ENCODE results near the gene OR52J3. TPM values are rescaled to one million over a fixed set of nuclear protein-coding genes. Genes with fewer than 3 reads are reported as not detected.

The OR52J3 gene
- total and polyA plus RNA-seq, 12 donors = not detected

- H3K27me3 ChIP-seq = no peaks in the 10 kb centered on the region
Observed at GRCh38 chr11:5059391-5059790, 13.1 kb downstream of the OR52J3 start, which contains the start of gene OR52E2. Gene OR52E2 (minus strand): TSS chr11:5059627. CDS start chr11:5059627, 0 bp downstream.

GRCh38 chr11:5065027-5065426 lies 18.7 kb downstream of the OR52J3 start:
- H3K9me3 ChIP-seq (replicated peaks in 1 of 3) = no peaks in the 10 kb centered on the region
- 8 to 39% (median 18%) methylated on average over 1 of the region's 1 CpG for WGBS, 4 donors
- intact Hi-C loops (cut with DNase I) = no loop called here
- no peaks in the 10 kb centered on the region for H3K4me1 ChIP-seq (replicated peaks in 1 of 2)
- no peak overlapping the region for H3K4me3 ChIP-seq
- H3K36me3 ChIP-seq (replicated peaks in 1 of 2) = no peaks in the 10 kb centered on the region
- no peak overlapping the region for H3K27ac ChIP-seq
- DNase-seq = no peak
- H3K27me3 ChIP-seq = no peaks in the 10 kb centered on the region
- TF ChIP-seq CTCF (IDR thresholded peaks at IDR 0.05) (no peak), POLR2A (IDR thresholded peaks at IDR 0.05) (no peak)

More at GRCh38 chr11:5059391-5059790, 13.1 kb downstream of the OR52J3 start, which contains the start of gene OR52E2:
- Histone ChIP-seq H3K4me3 (no peak within 1 kb of the TSS), H3K36me3 (replicated peaks in 1 of 2) (no peaks in the 10 kb centered on the region), H3K27ac (no peak within 1 kb of the TSS), H3K9me3 (replicated peaks in 1 of 3) (no peaks in the 10 kb centered on the region), H3K4me1 (replicated peaks in 1 of 2) (no peaks in the 10 kb centered on the region)
- DNase-seq = no peak
- 77 to 87% (median 82%) methylated on average over 3 of the region's 3 CpGs for WGBS, 4 donors
- TF ChIP-seq CTCF (IDR thresholded peaks at IDR 0.05) = no peak
- TF ChIP-seq POLR2A (IDR thresholded peaks at IDR 0.05) = no peak
- intact Hi-C loops (cut with DNase I) = no loop called here

GRCh38 chr11:5069272-5069671 lies 22.9 kb downstream of the OR52J3 start, which contains the start of gene OR52E1:
Gene OR52E1 (plus strand): TSS chr11:5069572.
- Histone ChIP-seq H3K36me3 (replicated peaks in 1 of 2) (no peaks in the 10 kb centered on the region), H3K27me3 (no peaks in the 10 kb centered on the region), H3K4me3 (no peak within 1 kb of the TSS), H3K27ac (no peak within 1 kb of the TSS), H3K9me3 (replicated peaks in 1 of 3) (no peaks in the 10 kb centered on the region), H3K4me1 (replicated peaks in 1 of 2) (no peaks in the 10 kb centered on the region)
- intact Hi-C loops (cut with DNase I) = no loop called here
- TF ChIP-seq POLR2A (IDR thresholded peaks at IDR 0.05) = no peak
- no peak for TF ChIP-seq CTCF (IDR thresholded peaks at IDR 0.05)
- no peak for DNase-seq
- 52 to 60% (median 55%) methylated on average over 3 of the region's 3 CpGs for WGBS, 4 donors

DNA sequence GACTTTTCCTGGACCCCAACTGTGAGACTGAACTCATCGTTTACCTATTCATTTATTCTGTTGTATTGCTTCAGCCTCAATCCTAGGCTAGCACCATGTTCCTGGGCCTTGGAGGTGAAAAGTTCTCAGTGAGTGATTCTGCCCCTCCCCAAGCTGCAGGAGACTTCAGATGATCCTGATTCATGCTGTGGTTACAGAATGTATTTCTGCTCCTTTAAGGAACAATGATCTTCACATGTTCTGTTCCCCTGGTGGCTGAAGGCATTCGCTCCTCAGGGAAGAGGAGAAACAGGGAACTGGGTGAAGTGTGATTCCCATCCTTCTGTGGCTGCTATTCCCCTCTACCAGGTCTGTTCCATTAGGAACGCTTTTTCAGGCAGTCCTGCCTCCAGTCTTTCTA lies 25.5 kb downstream of the OR52J3 start:
- no peak overlapping the region for H3K27ac ChIP-seq
- no peak for TF ChIP-seq POLR2A (IDR thresholded peaks at IDR 0.05)
- TF ChIP-seq CTCF (IDR thresholded peaks at IDR 0.05) = no peak
- 46 to 67% (median 52%) methylated on average over 3 of the region's 3 CpGs for WGBS, 4 donors
- no peaks in the 10 kb centered on the region for H3K4me1 ChIP-seq (replicated peaks in 1 of 2)
- no peaks in the 10 kb centered on the region for H3K9me3 ChIP-seq (replicated peaks in 1 of 3)
- intact Hi-C loops (cut with DNase I) = no loop called here
- H3K27me3 ChIP-seq = no peaks in the 10 kb centered on the region
- no peak overlapping the region for H3K4me3 ChIP-seq
- DNase-seq = no peak
- H3K36me3 ChIP-seq (replicated peaks in 1 of 2) = no peaks in the 10 kb centered on the region

Data from adrenal gland (tissue), 12 donors.